Medulla oblongata (tissue), 1 donor: ENCODE measurements around the gene UQCRHL.

ENCODE experiments used
- DNase-seq: peaks from one replicate; pipeline ENCODE4 v3.0.0-alpha.2; 2015; ENCODE audit errors: extremely low spot score

Gene UQCRHL

DNA sequence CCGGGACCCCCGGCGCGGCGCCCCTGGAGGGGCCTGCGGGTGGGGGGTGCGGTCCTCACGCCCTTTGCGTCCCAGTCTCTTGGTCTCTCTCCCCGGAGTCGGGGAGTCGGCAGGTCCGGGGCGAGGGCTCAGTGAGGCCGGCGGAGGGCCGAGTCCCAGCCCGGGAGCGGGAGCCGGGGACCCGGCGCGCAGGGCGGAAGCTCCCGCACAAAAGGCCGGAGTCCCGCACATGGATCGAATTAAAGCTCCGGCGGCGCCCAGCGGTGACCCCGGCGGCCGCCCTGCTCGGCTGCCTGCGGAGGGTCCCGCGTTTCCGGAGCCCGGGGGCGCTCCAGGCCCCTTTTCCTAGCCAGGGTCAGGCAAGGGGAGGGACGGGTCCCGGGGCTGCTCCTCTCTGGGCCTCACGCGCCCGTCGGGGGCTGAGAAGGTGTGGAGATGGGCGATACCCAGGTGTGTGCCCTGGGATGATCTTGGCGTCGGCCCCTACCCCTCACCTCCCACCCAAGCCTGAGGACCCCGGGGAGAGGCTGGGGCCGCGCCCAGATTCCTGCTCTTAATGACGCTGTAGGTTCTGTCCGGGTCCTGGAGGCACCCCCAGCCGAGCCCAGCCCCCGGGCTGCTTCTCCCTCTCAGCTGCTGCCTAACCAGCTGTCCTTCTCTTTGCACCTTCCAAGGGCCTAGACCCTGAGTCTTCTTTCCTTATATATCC, 48.3 kb downstream of the UQCRHL start:
- no peak for DNase-seq

GRCh38 chr1:15758343-15758931, 49.0 kb downstream of the UQCRHL start, which contains the start of gene FBLIM1:
Gene FBLIM1 (plus strand): TSS chr1:15758795. CDS start chr1:15764984, 6,189 bp downstream.
- no peak for DNase-seq

DNA sequence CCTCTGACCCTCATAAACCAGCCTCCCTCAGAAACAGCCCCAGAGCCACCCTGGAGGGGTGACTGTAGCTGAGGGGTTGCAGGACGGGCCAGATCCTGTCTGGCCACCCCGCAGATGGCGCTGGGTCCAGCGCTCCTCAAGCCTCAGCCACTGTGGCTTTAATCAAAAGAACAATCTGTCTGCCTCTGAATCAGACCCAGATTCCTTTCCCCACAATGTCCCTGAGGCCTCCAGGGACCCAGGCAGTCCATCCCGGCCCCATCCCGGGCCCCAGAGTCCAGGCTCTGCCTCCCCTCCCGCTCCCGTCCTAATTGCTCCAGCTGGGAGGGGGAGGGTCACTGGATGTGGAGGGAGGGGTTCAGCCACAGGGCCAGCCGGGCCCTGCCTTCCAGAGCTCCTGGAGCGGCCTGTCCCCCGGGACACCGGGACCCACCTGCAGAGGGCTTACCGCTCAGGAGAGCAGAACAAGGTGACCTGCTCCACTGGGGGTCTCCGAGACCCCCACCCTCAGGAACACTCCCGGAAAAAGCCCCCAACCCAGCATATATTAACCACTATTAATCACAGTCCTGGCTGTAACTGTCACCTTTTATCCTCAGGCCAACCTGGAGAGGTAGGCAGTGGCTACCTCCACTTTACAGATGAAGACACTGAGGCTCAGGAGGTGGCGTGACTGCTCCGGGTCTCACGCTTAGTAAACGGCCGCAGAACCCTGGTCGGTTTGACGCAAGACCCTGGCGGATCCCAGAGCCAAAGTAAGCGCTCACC, 49.7 kb downstream of the UQCRHL start:
- no peak for DNase-seq
